ENCODE measurements around the gene PERM1. TPM values are rescaled to one million over a fixed set of nuclear protein-coding genes. Genes with fewer than 3 reads are reported as not detected.

Gene PERM1
- total and polyA plus RNA-seq, 2 of the 13 experiments (the other 11 are each of a cell fraction or from before 2014, with no cell fraction given): 0.04 to 0.29 TPM

DNA sequence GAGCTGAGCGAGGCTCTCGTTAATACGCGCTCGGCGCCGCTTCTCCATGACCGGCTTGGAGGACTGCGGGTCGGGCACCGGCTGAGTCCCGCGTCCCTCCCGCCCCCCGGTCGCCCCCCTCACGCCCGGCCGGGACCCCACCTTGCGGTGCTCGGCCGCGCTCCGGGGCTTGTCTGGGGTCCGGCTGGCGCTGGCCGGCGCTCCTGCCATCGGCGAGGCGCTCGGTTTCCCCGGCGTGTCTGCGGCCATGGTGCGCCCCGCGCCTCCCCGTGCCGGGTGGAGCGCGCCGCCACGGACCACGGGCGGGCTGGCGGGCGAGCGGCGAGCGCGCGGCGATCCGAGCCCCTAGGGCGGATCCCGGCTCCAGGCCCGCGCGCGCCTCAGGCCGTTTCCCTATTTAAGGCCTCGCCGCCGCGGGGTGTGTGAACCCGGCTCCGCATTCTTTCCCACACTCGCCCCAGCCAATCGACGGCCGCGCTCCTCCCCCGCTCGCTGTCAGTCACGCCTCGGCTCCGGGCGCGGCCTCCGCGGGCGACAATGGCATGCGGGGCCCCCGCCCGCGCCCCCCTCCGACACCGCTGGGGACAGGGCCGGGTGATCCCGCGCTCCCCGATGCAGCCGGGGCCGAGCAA, 17.9 kb upstream of the PERM1 start, which contains the start of gene HES4 (continued):
- TF ChIP-seq, protein P1, sequence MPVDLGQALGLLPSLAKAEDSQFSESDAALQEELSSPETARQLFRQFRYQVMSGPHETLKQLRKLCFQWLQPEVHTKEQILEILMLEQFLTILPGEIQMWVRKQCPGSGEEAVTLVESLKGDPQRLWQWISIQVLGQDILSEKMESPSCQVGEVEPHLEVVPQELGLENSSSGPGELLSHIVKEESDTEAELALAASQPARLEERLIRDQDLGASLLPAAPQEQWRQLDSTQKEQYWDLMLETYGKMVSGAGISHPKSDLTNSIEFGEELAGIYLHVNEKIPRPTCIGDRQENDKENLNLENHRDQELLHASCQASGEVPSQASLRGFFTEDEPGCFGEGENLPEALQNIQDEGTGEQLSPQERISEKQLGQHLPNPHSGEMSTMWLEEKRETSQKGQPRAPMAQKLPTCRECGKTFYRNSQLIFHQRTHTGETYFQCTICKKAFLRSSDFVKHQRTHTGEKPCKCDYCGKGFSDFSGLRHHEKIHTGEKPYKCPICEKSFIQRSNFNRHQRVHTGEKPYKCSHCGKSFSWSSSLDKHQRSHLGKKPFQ (CRISPR knock-in tag; IDR thresholded peaks at IDR 0.05; ENCODE audit: insufficient replicate concordance): no peak
- TF ChIP-seq NFYC (CRISPR knock-in tag; IDR thresholded peaks at IDR 0.05) (peak; percentile 77), ZNF30 (CRISPR knock-in tag; IDR thresholded peaks at IDR 0.05) (no peak), FIP1L1 (IDR thresholded peaks at IDR 0.05; ENCODE audit: borderline replicate concordance, insufficient read depth, low read depth, low read length) (0 out of 2 replicates have a peak, but pooled peaks have one; percentile 18), DRAP1 (CRISPR knock-in tag; IDR thresholded peaks at IDR 0.05) (peak; percentile 97), HNF1A (IDR thresholded peaks at IDR 0.05; ENCODE audit: low read depth) (no peak), HNF1A (CRISPR knock-in tag; IDR thresholded peaks at IDR 0.05; ENCODE audit: borderline replicate concordance) (0 out of 2 replicates have a peak, but pooled peaks have one; percentile 11), CC2D1A (CRISPR knock-in tag; IDR thresholded peaks at IDR 0.05) (no peak), ZNF703 (CRISPR knock-in tag; IDR thresholded peaks at IDR 0.05; ENCODE audit: borderline replicate concordance) (no peak), ELF4 (CRISPR knock-in tag; IDR thresholded peaks at IDR 0.05; ENCODE audit: borderline replicate concordance) (no peak), MEF2D (CRISPR knock-in tag; IDR thresholded peaks at IDR 0.05) (no peak), TEF (CRISPR knock-in tag; IDR thresholded peaks at IDR 0.05) (no peak), DMAP1 (CRISPR knock-in tag; IDR thresholded peaks at IDR 0.05) (no peak), GABPB1 (CRISPR knock-in tag; IDR thresholded peaks at IDR 0.05) (no peak), NFYB (CRISPR knock-in tag; IDR thresholded peaks at IDR 0.05) (peak; percentile 76), SMC3 (IDR thresholded peaks at IDR 0.05; ENCODE audit: low read length) (no peak)
- TF ChIP-seq, protein P2, sequence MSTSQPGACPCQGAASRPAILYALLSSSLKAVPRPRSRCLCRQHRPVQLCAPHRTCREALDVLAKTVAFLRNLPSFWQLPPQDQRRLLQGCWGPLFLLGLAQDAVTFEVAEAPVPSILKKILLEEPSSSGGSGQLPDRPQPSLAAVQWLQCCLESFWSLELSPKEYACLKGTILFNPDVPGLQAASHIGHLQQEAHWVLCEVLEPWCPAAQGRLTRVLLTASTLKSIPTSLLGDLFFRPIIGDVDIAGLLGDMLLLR (CRISPR knock-in tag; IDR thresholded peaks at IDR 0.05): 0 out of 2 replicates have a peak, but pooled peaks have one; percentile 11
- TF ChIP-seq, protein P3, sequence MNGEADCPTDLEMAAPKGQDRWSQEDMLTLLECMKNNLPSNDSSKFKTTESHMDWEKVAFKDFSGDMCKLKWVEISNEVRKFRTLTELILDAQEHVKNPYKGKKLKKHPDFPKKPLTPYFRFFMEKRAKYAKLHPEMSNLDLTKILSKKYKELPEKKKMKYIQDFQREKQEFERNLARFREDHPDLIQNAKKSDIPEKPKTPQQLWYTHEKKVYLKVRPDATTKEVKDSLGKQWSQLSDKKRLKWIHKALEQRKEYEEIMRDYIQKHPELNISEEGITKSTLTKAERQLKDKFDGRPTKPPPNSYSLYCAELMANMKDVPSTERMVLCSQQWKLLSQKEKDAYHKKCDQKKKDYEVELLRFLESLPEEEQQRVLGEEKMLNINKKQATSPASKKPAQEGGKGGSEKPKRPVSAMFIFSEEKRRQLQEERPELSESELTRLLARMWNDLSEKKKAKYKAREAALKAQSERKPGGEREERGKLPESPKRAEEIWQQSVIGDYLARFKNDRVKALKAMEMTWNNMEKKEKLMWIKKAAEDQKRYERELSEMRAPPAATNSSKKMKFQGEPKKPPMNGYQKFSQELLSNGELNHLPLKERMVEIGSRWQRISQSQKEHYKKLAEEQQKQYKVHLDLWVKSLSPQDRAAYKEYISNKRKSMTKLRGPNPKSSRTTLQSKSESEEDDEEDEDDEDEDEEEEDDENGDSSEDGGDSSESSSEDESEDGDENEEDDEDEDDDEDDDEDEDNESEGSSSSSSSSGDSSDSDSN (CRISPR knock-in tag; IDR thresholded peaks at IDR 0.05): no peak
- TF ChIP-seq, protein P4, sequence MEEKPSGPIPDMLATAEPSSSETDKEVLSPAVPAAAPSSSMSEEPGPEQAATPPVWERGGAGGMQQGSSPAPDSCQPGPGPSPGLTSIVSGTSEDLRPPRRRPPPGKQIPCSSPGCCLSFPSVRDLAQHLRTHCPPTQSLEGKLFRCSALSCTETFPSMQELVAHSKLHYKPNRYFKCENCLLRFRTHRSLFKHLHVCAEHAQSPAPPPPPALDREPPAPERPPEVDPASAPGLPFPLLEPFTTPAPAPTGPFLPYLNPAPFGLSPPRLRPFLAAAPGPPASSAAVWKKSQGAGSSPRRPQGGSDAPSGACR (CRISPR knock-in tag; IDR thresholded peaks at IDR 0.05): no peak
